T-helper 1 cell treated with Interleukin-12 subunit alpha and Interleukin-12 subunit beta and Interleukin-4 antibody, amounts not matched to agents 30 ng/mL and 1 ng/mL, for 36 hours (primary cell): ENCODE measurements around the gene SMAD3. TPM values are rescaled to one million over a fixed set of nuclear protein-coding genes. Genes with fewer than 3 reads are reported as not detected.

Source experiments
- intact Hi-C: fragments of 100-400 bp; cut with micrococcal nuclease; formaldehyde crosslinking; loops from one replicate; pipeline ENCODE4 v1.15.1; 2024
- total RNA-seq: library from RNA; stranded (reverse); gene quantifications from 2 replicates; pipeline ENCODE4 v1.2.3, GENCODE V29; 2022

The SMAD3 gene
- total RNA-seq, 1 donor from 2014 or later, result 181 TPM

- intact Hi-C loops, result no loop called here
Observed at GRCh38 chr15:67079361-67079760, 14.0 kb downstream of the SMAD3 start.

DNA sequence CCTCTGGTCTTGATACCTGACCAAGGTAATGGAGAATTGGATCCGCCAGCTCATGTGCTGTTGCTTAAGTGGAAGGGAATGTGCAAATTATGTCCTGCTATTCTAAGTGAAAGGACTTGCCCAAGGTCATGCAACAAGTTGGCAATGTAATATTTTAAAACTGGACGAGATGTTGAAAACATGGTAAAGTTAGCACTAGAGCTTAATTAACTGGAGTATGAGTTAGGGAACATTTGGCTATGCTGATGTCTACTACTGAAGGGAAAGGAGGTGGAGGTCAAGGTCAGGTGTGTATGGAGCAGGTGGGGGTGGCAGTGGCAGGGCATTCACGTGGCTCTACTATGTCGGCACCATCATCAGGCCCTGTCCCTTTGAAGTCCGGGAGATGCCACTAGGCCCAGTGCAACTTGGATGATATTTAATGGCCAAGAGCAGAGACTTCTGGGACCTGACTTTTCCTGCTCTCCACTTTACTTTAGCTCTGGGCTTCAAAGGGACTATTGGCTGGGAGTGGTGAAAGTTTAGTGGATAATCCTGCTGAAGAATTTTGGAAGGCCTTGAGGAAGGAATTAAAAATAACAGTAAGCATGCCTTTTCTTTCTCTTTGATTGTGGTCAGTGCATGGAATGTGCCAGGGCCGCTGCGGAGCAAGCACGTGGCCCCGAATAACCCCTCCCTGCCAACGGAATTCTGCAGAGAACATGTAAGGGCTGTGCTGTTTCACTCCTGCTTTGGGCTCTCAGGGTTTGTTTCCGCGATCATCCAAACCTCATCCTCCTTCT is 14.9 kb downstream of the SMAD3 start:
- intact Hi-C loops, result loop anchor here (5.0 kb wide), 1 partner anchor 133 kb away; no protein-coding TSS in a partner anchor

- intact Hi-C loops, result loop anchor here (1.0 to 5.0 kb wide), 2 partner anchors 12 to 134 kb away; no protein-coding TSS in a partner anchor
Observed at GRCh38 chr15:67080900-67081431, 15.6 kb downstream of the SMAD3 start.

DNA sequence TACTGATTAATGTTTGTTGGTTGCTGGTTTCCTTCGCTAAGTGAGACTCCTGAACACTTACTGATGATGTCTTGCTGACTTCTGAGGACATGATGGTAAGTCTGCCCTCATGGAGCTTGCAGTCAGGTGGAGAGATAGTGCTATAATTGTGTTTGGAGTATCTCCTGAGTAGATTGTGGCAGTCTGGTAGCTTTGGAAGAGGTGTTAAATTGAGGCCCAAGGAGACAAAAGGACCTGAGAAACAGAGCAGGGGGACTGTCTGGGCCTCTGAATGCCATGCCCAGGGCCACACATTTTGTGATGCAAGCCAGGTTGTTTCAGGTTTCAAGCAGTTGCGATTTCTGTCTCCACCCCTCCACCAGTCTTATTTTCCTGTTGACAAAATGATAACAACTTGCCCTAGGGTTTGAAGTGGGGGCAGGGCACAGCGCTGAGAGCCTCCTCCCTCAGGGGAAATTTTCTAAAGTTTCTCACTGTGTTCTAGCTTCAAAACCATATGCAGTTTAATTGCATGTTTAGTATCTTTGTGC is 16.7 kb downstream of the SMAD3 start:
- intact Hi-C loops, result loop anchor here (1.0 to 5.0 kb wide), 5 partner anchors 8 to 172 kb away; partner anchors contain the start of genes AAGAB and IQCH

DNA sequence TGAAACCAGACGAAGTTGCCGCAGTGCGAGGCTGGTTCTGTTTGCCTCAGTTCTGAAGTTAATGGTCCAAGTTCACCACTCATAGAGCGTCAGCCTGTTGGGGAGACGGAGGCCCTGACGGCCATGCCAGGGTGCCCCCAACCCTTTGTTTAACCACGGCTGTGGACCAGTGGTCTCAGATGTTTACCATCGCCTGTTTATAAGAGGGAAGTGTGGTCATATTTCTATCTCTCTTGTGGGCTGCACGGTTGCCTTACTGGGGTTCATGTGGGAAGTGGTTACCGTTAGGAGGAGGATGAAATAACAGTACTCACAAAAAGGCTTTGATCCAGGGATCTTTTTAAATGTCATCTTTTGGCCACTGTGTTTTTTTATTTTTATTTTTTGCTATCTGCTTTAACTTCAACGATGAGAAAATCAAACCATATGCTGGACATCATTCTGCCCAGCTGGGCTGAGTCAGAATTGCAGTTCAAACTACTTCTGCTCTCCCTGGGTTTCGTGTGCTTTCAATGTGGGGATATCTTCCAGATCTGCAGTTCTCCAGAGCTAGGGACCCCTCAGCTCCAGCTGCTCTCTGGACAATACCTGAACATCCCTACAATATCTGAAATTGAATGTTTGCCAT is 17.8 kb downstream of the SMAD3 start:
- intact Hi-C loops, result loop anchor here (5.0 kb wide), 1 partner anchor 136 kb away; no protein-coding TSS in a partner anchor

DNA sequence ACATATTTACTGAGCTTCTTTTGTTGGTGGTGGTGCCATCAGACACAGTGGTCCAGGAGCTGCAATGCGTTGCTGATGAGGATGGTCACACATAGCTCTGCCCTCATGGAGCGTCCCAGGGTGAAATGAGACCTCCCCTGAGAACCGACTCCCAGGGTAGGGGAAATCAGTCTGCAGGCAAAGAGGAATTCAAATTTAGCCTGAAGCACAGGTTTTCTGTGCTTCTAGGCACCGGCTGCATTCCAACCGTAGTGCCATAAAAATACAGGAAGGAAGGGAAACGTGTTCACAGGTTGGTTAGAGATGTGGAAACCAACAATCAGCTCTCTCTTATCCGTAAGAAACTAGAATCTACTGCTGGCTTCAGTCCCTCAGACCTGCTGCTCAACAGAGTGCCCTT is 19.2 kb downstream of the SMAD3 start:
- intact Hi-C loops, result loop anchor here (5.0 kb wide), 1 partner anchor 137 kb away; no protein-coding TSS in a partner anchor

- intact Hi-C loops, result loop anchor here (1.0 kb wide), 3 partner anchors 17 to 36 kb away; no protein-coding TSS in a partner anchor
Observed at GRCh38 chr15:67085237-67085817, 19.9 kb downstream of the SMAD3 start.

DNA sequence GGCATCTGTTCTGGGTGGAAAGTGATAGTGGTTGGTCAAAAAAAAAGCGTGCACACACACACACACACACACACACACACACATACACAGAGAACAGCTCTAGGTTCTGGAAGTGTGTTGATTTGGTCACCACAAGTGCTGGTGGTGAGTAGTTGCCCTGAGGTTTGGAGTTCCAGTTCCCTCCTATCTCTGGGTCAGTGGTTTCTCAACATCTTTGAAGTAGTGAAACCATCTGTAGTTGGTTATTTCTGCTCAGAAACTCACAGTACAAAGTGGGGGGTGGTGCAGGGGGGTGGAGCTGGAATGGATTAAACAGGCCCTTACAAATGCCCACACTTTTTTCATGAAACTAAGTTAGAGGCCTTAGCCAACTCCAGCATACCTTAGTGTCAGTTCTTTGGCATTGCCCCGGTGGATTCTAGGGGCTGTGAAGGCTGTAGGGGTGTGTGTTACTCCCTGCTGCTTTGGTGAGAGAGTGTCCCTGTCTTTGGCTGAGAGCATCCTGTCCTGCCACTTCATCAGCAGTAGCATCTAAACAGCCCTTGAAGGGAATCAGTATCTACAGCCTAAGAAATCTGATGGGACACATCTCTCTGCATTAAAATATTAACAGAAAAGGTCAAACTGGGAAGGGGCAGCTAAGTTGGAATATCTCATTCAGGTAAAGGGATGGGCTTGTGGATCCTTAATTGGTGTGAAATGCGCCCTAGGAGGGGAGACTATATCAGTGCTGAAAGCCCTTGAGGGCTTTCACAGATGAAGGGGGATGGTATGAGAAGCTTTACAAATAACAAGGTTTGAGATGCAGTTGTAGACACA is 20.6 kb downstream of the SMAD3 start:
- intact Hi-C loops, result loop anchor here (1.0 kb wide), 3 partner anchors 16 to 35 kb away; no protein-coding TSS in a partner anchor

DNA sequence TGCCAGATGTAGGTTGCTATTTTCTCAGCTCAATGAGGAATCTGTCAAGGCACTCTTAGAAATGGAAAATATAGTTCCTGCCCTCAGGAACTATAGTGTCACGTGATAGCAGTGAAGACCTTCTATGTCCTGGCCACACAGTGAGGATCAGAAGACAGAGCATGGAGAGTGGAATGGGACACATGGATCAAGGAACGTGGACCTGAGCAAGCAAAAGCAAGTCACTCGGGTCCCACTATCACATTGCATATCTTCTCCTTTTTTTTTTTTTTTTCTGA is 21.2 kb downstream of the SMAD3 start:
- intact Hi-C loops, result no loop called here

DNA sequence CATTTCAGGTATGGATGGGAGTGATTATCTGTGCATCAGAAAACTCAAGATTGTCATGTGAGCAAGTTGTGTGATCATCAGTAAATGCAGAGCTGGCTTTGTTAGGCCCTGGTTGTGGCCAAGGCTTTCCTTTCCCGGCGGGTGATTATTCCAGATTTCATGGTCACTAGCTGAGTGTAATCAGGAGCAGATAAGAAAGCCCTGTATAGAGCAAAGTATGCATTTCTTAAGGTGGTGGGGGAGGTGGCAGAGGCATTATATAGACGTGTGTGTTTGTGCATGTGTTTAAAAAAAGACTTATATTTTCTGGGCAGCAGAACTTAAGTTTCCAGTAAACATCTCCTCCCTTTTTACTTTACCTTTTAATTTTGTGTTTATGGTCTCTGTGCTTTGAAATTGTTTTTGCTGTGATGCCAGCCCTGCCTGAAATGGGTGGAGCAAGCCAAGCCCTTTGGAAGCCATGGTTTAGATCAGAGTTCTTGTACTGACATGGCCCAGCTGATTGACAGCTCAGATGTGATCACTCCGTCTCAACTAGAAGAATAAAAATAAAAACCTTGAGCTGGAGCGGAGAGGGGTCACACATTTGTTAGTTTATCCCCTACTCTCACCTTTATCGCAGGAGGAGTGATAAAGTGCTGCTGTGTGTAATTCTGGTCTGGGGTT is 22.2 kb downstream of the SMAD3 start:
- intact Hi-C loops, result no loop called here

DNA sequence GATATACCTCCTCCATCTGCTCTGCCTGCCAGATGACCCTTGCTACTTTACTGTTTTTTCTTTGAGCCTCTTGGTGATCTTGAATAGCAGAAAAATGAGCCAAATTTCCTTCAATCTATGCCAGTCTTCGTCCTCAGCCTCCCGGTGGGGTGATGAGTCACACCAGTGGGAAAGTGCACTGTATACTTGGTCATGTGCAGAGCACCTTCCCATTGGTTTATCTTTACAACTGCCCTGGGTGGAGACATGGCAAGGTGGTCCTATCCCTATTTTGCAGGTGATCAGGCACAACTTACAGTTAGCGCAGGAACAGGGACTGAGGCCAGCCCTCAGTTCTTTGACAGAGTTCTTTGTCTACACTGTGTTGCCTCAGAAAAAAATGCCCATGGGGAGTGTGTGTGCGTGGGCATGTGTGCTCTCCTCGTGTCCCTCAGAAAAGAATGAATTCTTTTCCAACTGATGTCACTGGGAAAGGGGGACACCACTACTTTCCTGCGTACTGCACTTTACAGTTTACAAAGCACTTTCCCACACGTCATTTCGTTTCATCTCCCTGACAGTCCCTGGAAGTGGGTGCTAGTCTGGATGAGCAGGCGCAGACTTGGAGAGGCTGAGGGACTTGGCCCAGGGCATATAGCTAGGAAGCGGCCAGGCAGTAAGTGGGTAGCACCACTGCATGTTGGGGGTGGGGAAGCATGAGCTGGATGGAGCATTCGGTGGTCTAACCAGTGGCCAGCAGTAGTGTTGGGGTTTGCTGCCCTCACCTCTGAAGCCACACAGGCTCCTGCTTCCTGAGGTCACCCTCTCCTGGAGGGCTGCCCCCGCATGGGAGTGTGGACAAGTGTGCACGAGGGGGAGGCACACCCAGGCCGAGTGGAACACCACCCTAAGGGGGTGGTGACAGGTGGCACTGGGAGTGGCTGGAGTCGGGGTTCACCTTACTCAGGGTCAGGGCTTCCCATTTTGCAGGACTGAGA is 24.1 kb downstream of the SMAD3 start:
- intact Hi-C loops, result loop anchor here (2.0 kb wide), 1 partner anchor 25 kb away; no protein-coding TSS in a partner anchor

DNA sequence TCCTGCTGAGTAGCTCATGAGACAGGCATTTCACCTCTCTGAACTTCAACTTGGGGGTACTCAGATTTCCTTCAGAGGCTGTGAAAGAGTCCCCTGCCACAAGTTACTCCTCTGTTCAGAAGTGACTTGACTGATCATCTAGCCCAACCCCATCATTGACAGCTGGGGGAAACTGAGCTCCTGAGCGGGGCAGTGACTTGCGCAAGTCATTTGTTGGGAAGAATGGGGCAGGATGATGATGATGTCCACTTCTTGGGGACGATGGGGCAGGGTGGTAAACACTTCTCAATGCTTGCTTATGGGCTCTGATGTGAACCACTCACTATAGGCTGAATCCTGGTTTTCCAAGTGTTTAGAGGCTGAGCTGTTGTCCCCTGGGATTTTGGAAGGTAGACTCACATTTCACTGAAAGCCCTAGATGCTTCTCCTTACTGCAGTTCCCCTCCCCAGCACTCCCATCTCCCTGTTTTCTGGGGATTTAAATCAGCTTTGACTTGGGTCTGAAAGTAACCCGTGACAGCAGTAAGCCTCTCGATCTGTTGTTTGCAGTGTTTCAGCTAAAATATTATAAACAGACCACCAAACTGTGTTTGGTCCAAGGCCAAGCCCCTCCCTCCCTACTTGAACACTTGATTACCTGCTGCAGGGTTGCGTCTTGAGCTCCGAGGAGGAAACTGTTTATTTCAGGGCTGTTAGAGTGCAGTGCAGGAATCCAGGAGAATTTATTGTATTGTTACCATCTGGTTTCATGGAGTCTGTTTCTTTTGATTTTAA is 25.1 kb downstream of the SMAD3 start:
- intact Hi-C loops, result loop anchor here (1.0 to 2.0 kb wide), 3 partner anchors 8 to 24 kb away; no protein-coding TSS in a partner anchor

DNA sequence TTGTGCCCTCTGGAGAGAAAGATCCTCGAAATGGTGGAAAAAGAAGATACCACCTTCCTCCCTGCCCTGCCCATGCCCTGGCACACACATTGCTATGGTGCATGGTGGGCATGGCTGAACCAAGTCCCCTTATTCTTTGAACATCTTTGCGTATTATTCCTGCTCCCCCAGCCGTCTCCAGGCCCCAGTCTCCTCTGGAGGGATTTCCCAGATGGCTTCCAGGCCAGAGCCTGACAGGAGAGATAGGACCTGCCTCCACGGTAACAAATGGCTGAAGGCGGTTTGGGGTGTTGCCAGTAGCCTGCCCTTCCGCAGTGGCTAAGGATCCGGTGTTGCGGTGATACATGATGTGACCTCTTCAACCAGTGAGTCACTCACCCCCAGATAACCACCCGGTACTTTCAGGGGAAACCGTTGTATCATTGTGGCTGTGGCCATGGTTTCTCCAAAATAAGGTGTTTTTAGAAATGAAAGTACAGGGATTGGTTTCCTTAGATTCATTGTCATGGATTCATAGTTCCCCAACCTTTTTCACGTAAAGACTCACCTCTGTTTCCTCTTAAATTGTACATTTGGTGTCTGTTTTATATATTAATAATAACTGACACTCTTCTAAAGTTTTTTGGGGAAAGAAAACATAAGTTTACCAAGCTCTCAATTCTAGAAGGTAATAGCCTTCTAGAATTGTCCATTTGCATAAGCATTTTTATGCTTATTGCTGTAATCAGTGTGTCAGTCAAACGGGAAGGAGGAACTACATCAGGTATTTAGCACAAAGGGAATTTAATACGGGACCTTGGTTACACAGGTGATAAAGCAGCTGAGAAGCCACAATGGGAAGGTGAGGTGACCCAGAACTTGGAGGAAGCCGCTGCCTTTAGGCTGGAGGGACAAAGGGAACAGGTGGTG is 25.9 kb downstream of the SMAD3 start:
- intact Hi-C loops, result loop anchor here (1.0 to 2.0 kb wide), 3 partner anchors 9 to 23 kb away; no protein-coding TSS in a partner anchor

DNA sequence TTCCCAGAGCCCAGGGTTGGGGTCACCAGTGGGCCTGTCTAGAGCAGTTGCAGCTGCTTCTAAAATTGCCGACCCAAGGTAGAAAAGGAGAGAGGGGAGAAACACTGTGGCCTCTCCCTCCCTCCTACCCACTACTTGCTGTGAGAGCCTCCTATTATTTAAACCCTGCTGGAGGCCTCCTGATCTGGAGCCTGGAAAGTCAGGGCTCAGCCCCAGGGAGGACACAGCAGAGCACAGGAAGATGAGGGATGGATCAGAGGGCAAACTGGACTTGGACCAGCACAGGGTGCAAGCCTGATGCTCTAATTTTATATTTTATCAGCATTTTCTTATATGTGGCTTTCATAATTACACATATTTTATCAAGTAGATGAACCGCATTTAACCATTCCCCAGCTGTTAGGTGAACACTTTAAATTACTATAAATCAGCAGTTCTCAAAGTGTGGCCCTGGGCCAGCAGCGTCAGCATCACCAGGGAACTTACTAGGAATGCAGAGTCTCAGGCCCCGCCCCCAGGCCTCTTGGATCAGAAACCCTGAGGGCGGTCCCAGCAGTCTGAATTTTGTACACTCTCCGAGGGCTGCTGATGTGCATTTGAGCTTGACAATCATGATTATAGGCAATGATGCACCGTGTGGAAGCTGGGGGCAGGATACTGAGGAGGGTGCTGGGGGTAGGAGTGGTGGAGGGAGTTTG is 26.7 kb downstream of the SMAD3 start:
- intact Hi-C loops, result loop anchor here (1.0 to 2.0 kb wide), 3 partner anchors 9 to 23 kb away; no protein-coding TSS in a partner anchor

DNA sequence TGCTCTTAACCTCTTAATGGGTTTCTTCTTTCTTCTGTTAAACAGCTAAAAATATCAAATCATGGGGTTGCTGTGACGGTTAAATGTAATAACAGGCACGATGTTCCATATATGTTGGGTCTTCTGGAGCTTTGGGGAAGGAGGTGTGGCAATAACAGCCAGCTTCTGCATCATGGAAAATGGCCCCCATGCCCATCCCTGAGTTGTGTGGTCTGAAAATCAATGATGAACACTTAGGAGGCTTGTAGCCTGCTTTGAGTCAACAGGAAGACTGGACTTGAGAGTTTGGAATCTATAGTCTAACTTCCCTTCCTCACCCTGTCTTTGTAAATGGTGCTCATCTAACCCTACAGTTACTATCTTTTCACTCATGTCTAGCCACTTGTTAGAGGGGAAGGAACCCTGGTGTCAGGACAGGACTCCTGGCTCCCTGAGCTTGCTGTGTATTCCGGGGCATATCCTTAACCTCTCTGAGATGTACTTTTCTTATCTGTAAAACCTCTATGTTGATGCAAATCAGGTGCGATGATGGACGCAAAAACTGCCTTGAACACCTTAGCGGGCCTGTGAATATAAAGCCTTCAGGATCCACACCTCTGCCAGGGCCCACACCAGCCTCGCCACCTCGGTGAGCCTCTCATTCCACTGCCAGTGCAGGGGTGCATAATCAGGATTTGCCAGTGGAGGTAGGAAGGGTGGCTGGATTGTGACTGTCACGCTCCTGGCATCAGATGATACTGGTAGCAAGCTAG is 27.5 kb downstream of the SMAD3 start:
- intact Hi-C loops, result no loop called here

- intact Hi-C loops, result no loop called here
Observed at GRCh38 chr15:67093504-67093862, 28.1 kb downstream of the SMAD3 start.
